GM13977 (cell line): ENCODE data around the gene OR5B21.

Source experiments
- DNase-seq: peaks from one replicate; pipeline ENCODE4 v3.0.0; 2012; ENCODE audit warnings: low spot score
- in situ Hi-C: fragments of 300-500 bp; cut with MboI; formaldehyde crosslinking; loops from one replicate; pipeline ENCODE4 v1.12.0; 2022; ENCODE audit warnings: low sequenced_read_pairs, low pct_unique_long_range_greater_than_20kb, mixed read lengths, inconsistent platforms; ENCODE audit not compliant: unreplicated experiment
- TF ChIP-seq, protein P1 (sequence below): IDR thresholded peaks from 2 replicates; pipeline ENCODE4 v1.5.1; 2012; ENCODE audit warnings: mild to moderate bottlenecking, control low read depth; ENCODE audit not compliant: insufficient read depth; ENCODE audit errors: extremely low read depth, missing control alignments

OR5B21 gene

DNA sequence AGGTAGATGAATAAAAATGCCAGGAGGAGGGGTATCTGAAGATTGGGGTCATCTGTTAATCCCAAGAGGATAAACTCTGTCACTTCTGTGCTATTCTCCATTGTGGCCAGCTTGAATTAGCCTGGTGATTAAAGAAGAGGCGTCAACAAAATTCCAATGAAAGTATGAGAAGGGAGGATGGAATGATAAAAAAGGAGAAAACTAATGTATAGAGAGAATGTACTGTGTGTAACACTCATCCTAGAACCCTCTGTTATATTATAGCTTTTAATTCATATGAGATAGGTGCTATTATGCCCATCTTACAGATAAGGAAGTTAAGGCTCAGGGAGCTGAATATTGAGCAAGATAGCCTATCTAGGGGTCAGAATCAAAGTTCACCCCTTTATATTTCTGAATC lies at the start of gene OR5B21:
TSS of gene OR5B21 (minus strand) at position 101 of the 400 bp plus-strand sequence. CDS start at position 101, 0 bp downstream.
- no peak for DNase-seq
- in situ Hi-C loops = loop anchor here (25.0 kb wide), 1 partner anchor 696 kb away; no protein-coding TSS in a partner anchor
- TF ChIP-seq, protein P1, sequence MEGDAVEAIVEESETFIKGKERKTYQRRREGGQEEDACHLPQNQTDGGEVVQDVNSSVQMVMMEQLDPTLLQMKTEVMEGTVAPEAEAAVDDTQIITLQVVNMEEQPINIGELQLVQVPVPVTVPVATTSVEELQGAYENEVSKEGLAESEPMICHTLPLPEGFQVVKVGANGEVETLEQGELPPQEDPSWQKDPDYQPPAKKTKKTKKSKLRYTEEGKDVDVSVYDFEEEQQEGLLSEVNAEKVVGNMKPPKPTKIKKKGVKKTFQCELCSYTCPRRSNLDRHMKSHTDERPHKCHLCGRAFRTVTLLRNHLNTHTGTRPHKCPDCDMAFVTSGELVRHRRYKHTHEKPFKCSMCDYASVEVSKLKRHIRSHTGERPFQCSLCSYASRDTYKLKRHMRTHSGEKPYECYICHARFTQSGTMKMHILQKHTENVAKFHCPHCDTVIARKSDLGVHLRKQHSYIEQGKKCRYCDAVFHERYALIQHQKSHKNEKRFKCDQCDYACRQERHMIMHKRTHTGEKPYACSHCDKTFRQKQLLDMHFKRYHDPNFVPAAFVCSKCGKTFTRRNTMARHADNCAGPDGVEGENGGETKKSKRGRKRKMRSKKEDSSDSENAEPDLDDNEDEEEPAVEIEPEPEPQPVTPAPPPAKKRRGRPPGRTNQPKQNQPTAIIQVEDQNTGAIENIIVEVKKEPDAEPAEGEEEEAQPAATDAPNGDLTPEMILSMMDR = no peak

DNA sequence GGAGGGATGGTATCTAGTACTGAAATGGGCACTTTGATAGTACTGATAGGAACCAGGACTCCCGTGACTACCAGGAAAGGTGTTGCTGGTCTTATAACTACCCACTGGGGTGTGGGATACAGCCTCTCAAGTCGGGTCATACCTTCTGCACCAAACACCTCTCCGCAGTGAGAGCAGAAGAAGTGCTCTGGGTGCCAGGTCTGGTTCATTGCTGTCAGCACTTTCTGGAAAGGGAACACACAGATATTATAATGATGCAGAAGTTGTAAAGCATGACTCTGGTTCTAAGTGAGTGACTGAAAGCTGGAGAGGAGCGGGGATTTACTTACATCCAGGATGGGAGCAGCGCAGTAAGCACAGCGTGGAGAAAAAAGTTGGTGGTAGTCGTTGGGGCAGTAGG lies 41.7 kb upstream of the OR5B21 start:
- DNase-seq = no peak
- in situ Hi-C loops = no loop called here
- TF ChIP-seq, protein P1 = no peak

DNA sequence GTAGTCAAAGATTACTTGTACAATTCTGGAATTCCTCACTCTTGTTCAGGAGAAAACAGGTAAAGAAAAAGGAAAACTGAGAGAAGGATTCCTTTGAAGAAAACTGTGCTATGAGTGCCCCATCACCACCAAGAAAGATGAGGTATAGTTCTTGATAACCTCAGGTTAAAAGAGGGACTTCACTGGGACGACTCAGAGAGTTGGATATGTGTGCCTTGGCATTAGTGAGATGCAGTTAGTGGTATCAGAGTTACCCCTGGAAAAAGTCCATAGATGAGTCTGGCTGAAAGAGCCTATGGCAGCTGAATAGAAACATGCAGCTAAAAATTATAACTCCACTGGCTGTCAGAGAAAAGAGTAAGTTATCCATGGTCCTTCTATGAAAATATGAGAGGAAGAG lies 38.9 kb upstream of the OR5B21 start:
- in situ Hi-C loops = no loop called here
- TF ChIP-seq, protein P1 = no peak
- no peak for DNase-seq

DNA sequence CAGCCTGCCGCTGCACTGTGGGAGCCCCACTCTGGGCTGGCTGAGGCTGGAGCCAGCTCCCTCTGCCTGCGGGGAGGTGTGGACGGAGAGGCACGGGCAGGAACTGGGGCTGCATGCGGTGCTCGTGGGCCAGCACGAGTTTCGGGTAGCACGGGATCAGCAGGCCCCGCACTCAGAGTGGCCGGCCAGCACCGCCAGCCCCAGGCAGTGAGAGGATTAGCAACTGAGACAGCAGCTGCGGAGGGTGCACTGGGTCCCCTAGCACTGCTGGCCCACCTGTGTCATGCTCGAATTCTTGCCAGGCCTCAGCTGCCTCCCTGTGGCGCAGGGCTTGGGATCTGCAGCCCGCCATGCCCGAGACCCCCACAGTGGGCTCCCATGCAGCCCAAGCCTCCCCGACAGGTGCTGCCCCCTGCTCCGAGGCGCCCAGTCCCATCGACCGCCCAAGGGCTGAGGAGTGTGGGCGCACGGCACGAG lies 24.0 kb upstream of the OR5B21 start:
- no peak for DNase-seq
- TF ChIP-seq, protein P1 = no peak
- in situ Hi-C loops = no loop called here

DNA sequence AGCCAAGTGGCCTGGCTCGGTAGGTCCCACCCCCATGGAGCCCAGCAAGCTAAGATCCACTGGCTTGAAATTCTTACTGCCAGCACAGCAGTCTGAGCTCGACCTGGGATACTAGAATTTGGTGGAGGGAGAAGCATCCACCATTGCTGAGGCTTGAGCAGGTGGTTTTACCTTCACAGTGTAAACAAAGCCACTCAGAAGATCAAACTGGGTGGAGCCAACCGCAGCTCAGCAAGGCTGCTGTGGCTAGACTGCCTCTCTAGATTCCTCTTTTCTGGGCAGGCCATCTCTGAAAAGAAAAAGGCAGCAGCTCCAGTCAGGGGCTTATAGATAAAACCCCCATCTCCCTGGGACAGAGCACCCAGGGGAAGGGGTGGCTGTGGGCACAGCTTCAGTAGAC lies 22.3 kb upstream of the OR5B21 start:
- in situ Hi-C loops = no loop called here
- no peak for DNase-seq
- TF ChIP-seq, protein P1 = no peak

DNA sequence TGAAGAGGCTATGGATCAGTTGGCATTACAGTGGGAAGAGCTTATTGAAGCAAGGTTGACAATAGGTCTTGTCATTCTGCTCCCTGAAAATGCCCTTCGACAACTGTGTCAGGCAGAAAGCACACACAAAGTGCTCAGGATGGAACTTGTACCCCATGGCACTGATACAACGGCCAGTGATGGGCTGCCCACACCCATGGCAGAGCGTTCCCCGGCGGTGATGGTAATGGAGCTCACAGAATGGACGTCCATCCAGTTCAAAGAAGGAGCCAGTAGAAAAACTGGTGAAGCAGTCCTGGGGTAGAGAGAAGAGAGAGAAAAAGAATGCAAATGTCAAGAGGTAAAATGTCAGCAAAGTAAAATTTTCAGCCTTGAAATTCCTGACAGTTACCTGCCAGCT lies 19.5 kb upstream of the OR5B21 start:
- TF ChIP-seq, protein P1 = no peak
- no peak for DNase-seq
- in situ Hi-C loops = no loop called here

DNA sequence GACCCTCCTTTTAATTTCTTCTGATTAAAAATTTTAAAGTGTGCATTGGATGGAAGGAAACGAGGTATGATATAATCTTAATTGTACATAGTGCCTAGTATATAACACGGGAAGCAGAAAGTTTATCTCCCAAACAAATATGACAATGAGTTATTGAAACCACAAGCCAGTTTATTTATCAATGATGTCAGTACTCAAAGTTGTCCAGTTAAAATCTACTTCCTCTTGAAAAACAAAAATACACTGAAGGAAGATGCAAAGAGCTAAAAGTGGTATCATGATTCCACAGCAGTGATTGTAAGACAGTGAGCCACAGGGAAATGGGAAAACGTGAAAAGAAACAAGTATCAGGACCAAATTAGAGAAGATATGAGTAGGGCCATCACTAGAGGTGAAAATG lies 18.8 kb upstream of the OR5B21 start:
- no peak for DNase-seq
- TF ChIP-seq, protein P1 = no peak
- in situ Hi-C loops = no loop called here
